ENCODE data around the gene NLN.

- no peak for TF ChIP-seq CTCF (IDR thresholded peaks at IDR 0.05 in 4 of 5, conservative IDR thresholded peaks at IDR 0.05 in 1 of 5)
- TF ChIP-seq POLR2A (IDR thresholded peaks at IDR 0.05) = no peak
Observed at GRCh38 chr5:65832152-65832551, 110.1 kb downstream of the NLN start.

Measured in gastrocnemius medialis (tissue), 4 donors.